ENCODE data around the gene KRT84.

DNA sequence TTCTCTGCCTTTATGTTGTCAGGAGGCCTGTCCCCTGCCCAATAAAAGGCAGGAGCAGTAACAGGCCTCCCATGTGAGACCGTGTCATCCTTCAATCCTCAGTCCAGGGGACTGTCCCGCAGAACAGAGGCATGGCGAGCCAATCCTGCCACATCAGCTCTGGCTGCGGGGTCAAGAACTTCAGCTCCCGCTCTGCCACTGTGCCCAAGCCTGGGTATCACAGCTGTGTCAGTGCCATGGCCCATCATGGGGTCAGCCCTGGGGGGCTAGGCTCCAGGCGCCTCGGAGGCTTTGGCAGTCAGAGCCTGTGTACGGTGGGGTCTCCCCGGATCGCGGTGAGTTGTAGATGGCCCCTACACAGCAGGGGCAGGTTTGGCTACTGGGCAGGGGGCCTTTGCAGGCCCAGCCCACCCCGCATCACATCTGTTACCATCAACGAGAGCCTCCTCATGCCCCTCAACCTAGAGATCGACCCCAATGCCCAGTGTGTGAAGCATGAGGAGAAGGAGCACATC is 44.3 kb downstream of the KRT84 start:
- TF ChIP-seq, protein P1, sequence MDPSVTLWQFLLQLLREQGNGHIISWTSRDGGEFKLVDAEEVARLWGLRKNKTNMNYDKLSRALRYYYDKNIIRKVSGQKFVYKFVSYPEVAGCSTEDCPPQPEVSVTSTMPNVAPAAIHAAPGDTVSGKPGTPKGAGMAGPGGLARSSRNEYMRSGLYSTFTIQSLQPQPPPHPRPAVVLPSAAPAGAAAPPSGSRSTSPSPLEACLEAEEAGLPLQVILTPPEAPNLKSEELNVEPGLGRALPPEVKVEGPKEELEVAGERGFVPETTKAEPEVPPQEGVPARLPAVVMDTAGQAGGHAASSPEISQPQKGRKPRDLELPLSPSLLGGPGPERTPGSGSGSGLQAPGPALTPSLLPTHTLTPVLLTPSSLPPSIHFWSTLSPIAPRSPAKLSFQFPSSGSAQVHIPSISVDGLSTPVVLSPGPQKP (CRISPR knock-in tag; IDR thresholded peaks at IDR 0.05): no peak
- TF ChIP-seq, protein P2, sequence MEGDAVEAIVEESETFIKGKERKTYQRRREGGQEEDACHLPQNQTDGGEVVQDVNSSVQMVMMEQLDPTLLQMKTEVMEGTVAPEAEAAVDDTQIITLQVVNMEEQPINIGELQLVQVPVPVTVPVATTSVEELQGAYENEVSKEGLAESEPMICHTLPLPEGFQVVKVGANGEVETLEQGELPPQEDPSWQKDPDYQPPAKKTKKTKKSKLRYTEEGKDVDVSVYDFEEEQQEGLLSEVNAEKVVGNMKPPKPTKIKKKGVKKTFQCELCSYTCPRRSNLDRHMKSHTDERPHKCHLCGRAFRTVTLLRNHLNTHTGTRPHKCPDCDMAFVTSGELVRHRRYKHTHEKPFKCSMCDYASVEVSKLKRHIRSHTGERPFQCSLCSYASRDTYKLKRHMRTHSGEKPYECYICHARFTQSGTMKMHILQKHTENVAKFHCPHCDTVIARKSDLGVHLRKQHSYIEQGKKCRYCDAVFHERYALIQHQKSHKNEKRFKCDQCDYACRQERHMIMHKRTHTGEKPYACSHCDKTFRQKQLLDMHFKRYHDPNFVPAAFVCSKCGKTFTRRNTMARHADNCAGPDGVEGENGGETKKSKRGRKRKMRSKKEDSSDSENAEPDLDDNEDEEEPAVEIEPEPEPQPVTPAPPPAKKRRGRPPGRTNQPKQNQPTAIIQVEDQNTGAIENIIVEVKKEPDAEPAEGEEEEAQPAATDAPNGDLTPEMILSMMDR (IDR thresholded peaks at IDR 0.05 in 2 of 3, conservative IDR thresholded peaks at IDR 0.05 in 1 of 3; ENCODE audit: insufficient read depth in 2 of 3, low read depth in 1 of 3, low read length in 3 of 3): no peak
- TF ChIP-seq DPF2 (IDR thresholded peaks at IDR 0.05) (no peak), RBM39 (optimal IDR thresholded peaks at IDR 0.05; ENCODE audit: low read depth, low read length) (no peak), FOSL1 (tag; conservative IDR thresholded peaks at IDR 0.05) (no peak), ZNF384 (IDR thresholded peaks at IDR 0.05; ENCODE audit: low read depth, low read length) (no peak)
- TF ChIP-seq, protein P3, sequence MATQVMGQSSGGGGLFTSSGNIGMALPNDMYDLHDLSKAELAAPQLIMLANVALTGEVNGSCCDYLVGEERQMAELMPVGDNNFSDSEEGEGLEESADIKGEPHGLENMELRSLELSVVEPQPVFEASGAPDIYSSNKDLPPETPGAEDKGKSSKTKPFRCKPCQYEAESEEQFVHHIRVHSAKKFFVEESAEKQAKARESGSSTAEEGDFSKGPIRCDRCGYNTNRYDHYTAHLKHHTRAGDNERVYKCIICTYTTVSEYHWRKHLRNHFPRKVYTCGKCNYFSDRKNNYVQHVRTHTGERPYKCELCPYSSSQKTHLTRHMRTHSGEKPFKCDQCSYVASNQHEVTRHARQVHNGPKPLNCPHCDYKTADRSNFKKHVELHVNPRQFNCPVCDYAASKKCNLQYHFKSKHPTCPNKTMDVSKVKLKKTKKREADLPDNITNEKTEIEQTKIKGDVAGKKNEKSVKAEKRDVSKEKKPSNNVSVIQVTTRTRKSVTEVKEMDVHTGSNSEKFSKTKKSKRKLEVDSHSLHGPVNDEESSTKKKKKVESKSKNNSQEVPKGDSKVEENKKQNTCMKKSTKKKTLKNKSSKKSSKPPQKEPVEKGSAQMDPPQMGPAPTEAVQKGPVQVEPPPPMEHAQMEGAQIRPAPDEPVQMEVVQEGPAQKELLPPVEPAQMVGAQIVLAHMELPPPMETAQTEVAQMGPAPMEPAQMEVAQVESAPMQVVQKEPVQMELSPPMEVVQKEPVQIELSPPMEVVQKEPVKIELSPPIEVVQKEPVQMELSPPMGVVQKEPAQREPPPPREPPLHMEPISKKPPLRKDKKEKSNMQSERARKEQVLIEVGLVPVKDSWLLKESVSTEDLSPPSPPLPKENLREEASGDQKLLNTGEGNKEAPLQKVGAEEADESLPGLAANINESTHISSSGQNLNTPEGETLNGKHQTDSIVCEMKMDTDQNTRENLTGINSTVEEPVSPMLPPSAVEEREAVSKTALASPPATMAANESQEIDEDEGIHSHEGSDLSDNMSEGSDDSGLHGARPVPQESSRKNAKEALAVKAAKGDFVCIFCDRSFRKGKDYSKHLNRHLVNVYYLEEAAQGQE (IDR thresholded peaks at IDR 0.05; ENCODE audit: borderline replicate concordance): no peak
- TF ChIP-seq, protein P3 (CRISPR knock-in tag; IDR thresholded peaks at IDR 0.05; ENCODE audit: low read depth): no peak
- TF ChIP-seq, protein P4, sequence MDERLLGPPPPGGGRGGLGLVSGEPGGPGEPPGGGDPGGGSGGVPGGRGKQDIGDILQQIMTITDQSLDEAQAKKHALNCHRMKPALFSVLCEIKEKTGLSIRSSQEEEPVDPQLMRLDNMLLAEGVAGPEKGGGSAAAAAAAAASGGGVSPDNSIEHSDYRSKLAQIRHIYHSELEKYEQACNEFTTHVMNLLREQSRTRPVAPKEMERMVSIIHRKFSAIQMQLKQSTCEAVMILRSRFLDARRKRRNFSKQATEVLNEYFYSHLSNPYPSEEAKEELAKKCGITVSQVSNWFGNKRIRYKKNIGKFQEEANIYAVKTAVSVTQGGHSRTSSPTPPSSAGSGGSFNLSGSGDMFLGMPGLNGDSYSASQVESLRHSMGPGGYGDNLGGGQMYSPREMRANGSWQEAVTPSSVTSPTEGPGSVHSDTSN (CRISPR knock-in tag; IDR thresholded peaks at IDR 0.05; ENCODE audit: low read depth): no peak
- TF ChIP-seq, protein P4 (tag; conservative IDR thresholded peaks at IDR 0.05; ENCODE audit: low read depth): no peak
